Measurements from ENCODE around the gene FBXO45. TPM values are rescaled to one million over a fixed set of nuclear protein-coding genes. Genes with fewer than 3 reads are reported as not detected.
"Not testable (repeated sequence)": the region's sequence is repeated elsewhere in the genome, so short reads cannot be mapped to it uniquely, and the experiment has no call there.

Gene FBXO45
- total and polyA plus RNA-seq, 2 of the 4 experiments (the other 2 are of a cell fraction) = 3.8 to 5.0 TPM

- dilution Hi-C loops (cut with HindIII; ENCODE audit: low sequenced_read_pairs, unreplicated experiment); H2BK5ac ChIP-seq (ENCODE audit: low read depth, low read length, poor library complexity, severe bottlenecking); H3K56ac ChIP-seq (ENCODE audit: extremely low read depth, insufficient read depth, low read length); H3K23ac ChIP-seq (ENCODE audit: low read depth, low read length); H3K79me1 ChIP-seq (ENCODE audit: low read depth in 1 of 2, low read length in 2 of 2); ATAC-seq (ENCODE audit: low read depth); CTCF ChIA-PET; DNase-seq; H3K9ac ChIP-seq (ENCODE audit: low read depth, low read length); H4K20me1 ChIP-seq (ENCODE audit: insufficient read depth, low read length); H2AFZ ChIP-seq (replicated peaks; ENCODE audit: low read length, poor library complexity); H3K9me1 ChIP-seq (ENCODE audit: insufficient read depth, low read length); H3K4me3 ChIP-seq (ENCODE audit: insufficient read depth, low read depth, low read length); H4K8ac ChIP-seq (ENCODE audit: low read depth in 2 of 2, low read length in 2 of 2); H4K5ac ChIP-seq (ENCODE audit: low read depth, low read length); in situ Hi-C loops (cut with MboI; ENCODE audit: low sequenced_read_pairs); H3K4ac ChIP-seq (ENCODE audit: low read depth, low read length); intact Hi-C loops (cut with micrococcal nuclease); BruUV-seq (replicated peaks); H3K4me1 ChIP-seq (ENCODE audit: control insufficient read depth, insufficient read depth, low read length); H2AK5ac ChIP-seq (ENCODE audit: low read depth, low read length); H3K27ac ChIP-seq (ENCODE audit: insufficient read depth, low read length); H3K9me3 ChIP-seq (ENCODE audit: control insufficient read depth, insufficient read depth, low read length); H3K18ac ChIP-seq (ENCODE audit: low read depth, low read length); H2BK120ac ChIP-seq (ENCODE audit: low read depth, low read length); H3K4me2 ChIP-seq (ENCODE audit: low read depth, low read length); POLR2A ChIA-PET (ENCODE audit: unreplicated experiment); H3K14ac ChIP-seq (replicated peaks; ENCODE audit: low read depth, low read length); H2AK9ac ChIP-seq (replicated peaks; ENCODE audit: low read depth, low read length, poor library complexity); H2BK20ac ChIP-seq (ENCODE audit: low read depth, low read length); H3K36me3 ChIP-seq (ENCODE audit: control insufficient read depth, insufficient read depth, low read length); H4K91ac ChIP-seq (ENCODE audit: insufficient read depth, low read depth, low read length); H2BK15ac ChIP-seq (ENCODE audit: low read depth, low read length): not testable (repeated sequence)
- 72% methylated on average over 5 of the region's 25 CpGs; no CpG with 5 or more reads in 1 of the 2 experiments for WGBS, 2 experiments (ENCODE audit: extremely low coverage in 2 of 2, insufficient read length in 1 of 2)
- H3K27me3 ChIP-seq (ENCODE audit: control insufficient read depth, insufficient read depth, low read length) = peaks cover 22% of the 10 kb centered on the region
These were observed 29.7 kb downstream of the FBXO45 start for GRCh38 chr3:196597971-196598733.
